WERI-Rb-1 (cell line): ENCODE results near the gene PPIP5K2.
A peak's percentile ranks its signal among the peaks of the same experiment; 100 is the strongest.
"Not testable (repeated sequence)": the region's sequence is repeated elsewhere in the genome, so short reads cannot be mapped to it uniquely, and the experiment has no call there.

Source experiments
- DNase-seq: peaks from one replicate; pipeline ENCODE4 v3.0.0-alpha.2; 2020
- H3K27ac ChIP-seq: fragments of 250-450 bp; sonication (Bioruptor Pico); 2 replicates; pipeline ENCODE4 v1.5.1; 2020; ENCODE audit warnings: mild to moderate bottlenecking, moderate library complexity
- H3K27me3 ChIP-seq: fragments of 250-450 bp; sonication (Bioruptor Pico); 2 replicates; pipeline ENCODE4 v1.5.1; 2021; ENCODE audit warnings: mild to moderate bottlenecking, low read depth, moderate library complexity; ENCODE audit not compliant: insufficient read depth, severe bottlenecking
- H3K36me3 ChIP-seq: fragments of 250-450 bp; sonication (Bioruptor Pico); 2 replicates; pipeline ENCODE4 v1.5.1; 2020; ENCODE audit warnings: mild to moderate bottlenecking, moderate library complexity
- H3K4me3 ChIP-seq: 2 replicates; pipeline ENCODE4 v1.5.1; 2011; ENCODE audit warnings: low read depth, mild to moderate bottlenecking, control low read depth, low read length
- H3K9me3 ChIP-seq: fragments of 250-450 bp; sonication (Bioruptor Pico); 2 replicates; pipeline ENCODE4 v1.5.1; 2021; ENCODE audit warnings: mild to moderate bottlenecking, moderate library complexity; ENCODE audit not compliant: severe bottlenecking
- CTCF ChIP-seq: IDR thresholded peaks from 2 replicates; pipeline ENCODE4 v1.5.1; 2011; ENCODE audit warnings: low read depth, mild to moderate bottlenecking, control low read depth, inconsistent platforms, low read length

PPIP5K2 gene

GRCh38 chr5:103138202-103138690 lies 18.1 kb downstream of the PPIP5K2 start:
- no peak for DNase-seq
- H3K27me3 ChIP-seq: no peaks in the 10 kb centered on the region
- no peaks in the 10 kb centered on the region; the same call in 1 of the 2 replicates for H3K36me3 ChIP-seq
- no peaks in the 10 kb centered on the region for H3K9me3 ChIP-seq
- TF ChIP-seq CTCF: no peak
- no peak overlapping the region for H3K4me3 ChIP-seq
- no peak overlapping the region for H3K27ac ChIP-seq

GRCh38 chr5:103139264-103139865 lies 19.3 kb downstream of the PPIP5K2 start:
- peak; percentile 71 for DNase-seq
- Histone ChIP-seq H3K9me3 (no peaks in the 10 kb centered on the region), H3K36me3 (no peaks in the 10 kb centered on the region; the same call in 1 of the 2 replicates), H3K27ac (no peak overlapping the region), H3K27me3 (no peaks in the 10 kb centered on the region), H3K4me3 (no peak overlapping the region)
- TF ChIP-seq CTCF: peak; percentile 73

- not testable (repeated sequence) for H3K27ac ChIP-seq, H3K36me3 ChIP-seq, H3K4me3 ChIP-seq, DNase-seq, H3K27me3 ChIP-seq, H3K9me3 ChIP-seq
These were observed 22.0 kb downstream of the PPIP5K2 start for GRCh38 chr5:103142132-103142531.

GRCh38 chr5:103145196-103145595 lies 25.1 kb downstream of the PPIP5K2 start:
- Histone ChIP-seq H3K36me3 (no peaks in the 10 kb centered on the region), H3K27ac (no peak overlapping the region), H3K4me3 (no peak overlapping the region), H3K9me3 (no peaks in the 10 kb centered on the region), H3K27me3 (no peaks in the 10 kb centered on the region)
- DNase-seq: no peak
- TF ChIP-seq CTCF: no peak

- TF ChIP-seq CTCF: no peak
- no peaks in the 10 kb centered on the region for H3K27me3 ChIP-seq
- no peaks in the 10 kb centered on the region for H3K36me3 ChIP-seq
These were observed 28.1 kb downstream of the PPIP5K2 start for GRCh38 chr5:103148213-103148612.

GRCh38 chr5:103151156-103151555 lies 31.1 kb downstream of the PPIP5K2 start:
- H3K9me3 ChIP-seq: no peaks in the 10 kb centered on the region
- H3K27me3 ChIP-seq: no peaks in the 10 kb centered on the region
- H3K4me3 ChIP-seq: no peak overlapping the region
- H3K27ac ChIP-seq: no peak overlapping the region
- no peak for DNase-seq
- no peak for TF ChIP-seq CTCF
- no peaks in the 10 kb centered on the region for H3K36me3 ChIP-seq

More at GRCh38 chr5:103148213-103148612, 28.1 kb downstream of the PPIP5K2 start:
- Histone ChIP-seq H3K9me3 (no peaks in the 10 kb centered on the region), H3K4me3 (no peak overlapping the region), H3K27ac (no peak overlapping the region)
- DNase-seq: no peak
